KOPT-K1 (cell line): ENCODE results near the gene PPP4R4.
"Not testable (repeated sequence)": the region's sequence is repeated elsewhere in the genome, so short reads cannot be mapped to it uniquely, and the experiment has no call there.

Experiments
- H3K27ac ChIP-seq: fragments of 200-600 bp; sonication (generic); 2 replicates; pipeline ENCODE4 v1.5.1; 2016; ENCODE audit warnings: antibody characterized with exemption, mild to moderate bottlenecking, low read depth, low read length; ENCODE audit not compliant: poor library complexity, severe bottlenecking
- H3K36me3 ChIP-seq: fragments of 200-600 bp; sonication (generic); 2 replicates; pipeline ENCODE4 v1.5.1; 2017; ENCODE audit warnings: antibody characterized with exemption, mild to moderate bottlenecking, low read length, moderate library complexity; ENCODE audit not compliant: insufficient read depth
- H3K9me3 ChIP-seq: fragments of 200-600 bp; sonication (generic); 2 replicates; pipeline ENCODE4 v1.5.1; 2017; ENCODE audit warnings: antibody characterized with exemption, low read length, mild to moderate bottlenecking; ENCODE audit not compliant: insufficient read depth, poor library complexity, severe bottlenecking

Gene PPP4R4

GRCh38 chr14:94139006-94139405 is 35.1 kb upstream of the PPP4R4 start:
- H3K9me3 ChIP-seq, result peaks cover 11% of the 10 kb centered on the region
- H3K27ac ChIP-seq, result no peak overlapping the region
- H3K36me3 ChIP-seq, result no peaks in the 10 kb centered on the region

- peaks cover 11% of the 10 kb centered on the region for H3K9me3 ChIP-seq
- no peaks in the 10 kb centered on the region for H3K36me3 ChIP-seq
- no peak overlapping the region for H3K27ac ChIP-seq
Observed at GRCh38 chr14:94139421-94139820, 34.7 kb upstream of the PPP4R4 start.

- no peaks in the 10 kb centered on the region for H3K36me3 ChIP-seq
- H3K9me3 ChIP-seq, result no peaks in the 10 kb centered on the region
- H3K27ac ChIP-seq, result no peak overlapping the region
Observed at GRCh38 chr14:94142247-94142646, 31.9 kb upstream of the PPP4R4 start.

GRCh38 chr14:94142836-94143235 is 31.3 kb upstream of the PPP4R4 start:
- H3K9me3 ChIP-seq, result no peaks in the 10 kb centered on the region
- H3K27ac ChIP-seq, result no peak overlapping the region
- H3K36me3 ChIP-seq, result no peaks in the 10 kb centered on the region

GRCh38 chr14:94143239-94143638 is 30.9 kb upstream of the PPP4R4 start:
- H3K9me3 ChIP-seq, result no peaks in the 10 kb centered on the region
- H3K27ac ChIP-seq, result no peak overlapping the region
- no peaks in the 10 kb centered on the region for H3K36me3 ChIP-seq

- no peaks in the 10 kb centered on the region for H3K36me3 ChIP-seq
Observed at GRCh38 chr14:94143711-94144110, 30.4 kb upstream of the PPP4R4 start.

GRCh38 chr14:94144765-94145164 is 29.4 kb upstream of the PPP4R4 start:
- Histone ChIP-seq H3K27ac (no peak overlapping the region), H3K9me3 (no peaks in the 10 kb centered on the region)

More at GRCh38 chr14:94143711-94144110, 30.4 kb upstream of the PPP4R4 start:
- Histone ChIP-seq H3K9me3 (no peaks in the 10 kb centered on the region), H3K27ac (no peak overlapping the region)

GRCh38 chr14:94145902-94146527 is 28.1 kb upstream of the PPP4R4 start:
- Histone ChIP-seq H3K27ac (no peak overlapping the region), H3K36me3 (no peaks in the 10 kb centered on the region)

More at GRCh38 chr14:94144765-94145164, 29.4 kb upstream of the PPP4R4 start:
- H3K36me3 ChIP-seq, result no peaks in the 10 kb centered on the region

GRCh38 chr14:94152676-94153075 is 21.4 kb upstream of the PPP4R4 start:
- H3K36me3 ChIP-seq, result no peaks in the 10 kb centered on the region
- no peaks in the 10 kb centered on the region for H3K9me3 ChIP-seq
- H3K27ac ChIP-seq, result no peak overlapping the region

More at GRCh38 chr14:94145902-94146527, 28.1 kb upstream of the PPP4R4 start:
- no peaks in the 10 kb centered on the region for H3K9me3 ChIP-seq

- Histone ChIP-seq H3K9me3 (no peaks in the 10 kb centered on the region), H3K27ac (no peak overlapping the region), H3K36me3 (no peaks in the 10 kb centered on the region)
Observed at GRCh38 chr14:94153750-94154342, 20.3 kb upstream of the PPP4R4 start.

GRCh38 chr14:94156143-94156542 is 18.0 kb upstream of the PPP4R4 start:
- H3K36me3 ChIP-seq, result not testable (repeated sequence)

GRCh38 chr14:94157197-94157596 is 16.9 kb upstream of the PPP4R4 start:
- H3K9me3 ChIP-seq, result no peaks in the 10 kb centered on the region
- H3K27ac ChIP-seq, result no peak overlapping the region
- no peaks in the 10 kb centered on the region for H3K36me3 ChIP-seq

More at GRCh38 chr14:94156143-94156542, 18.0 kb upstream of the PPP4R4 start:
- not testable (repeated sequence) for H3K9me3 ChIP-seq, H3K27ac ChIP-seq

GRCh38 chr14:94158239-94158883 is 15.8 kb upstream of the PPP4R4 start:
- no peaks in the 10 kb centered on the region for H3K36me3 ChIP-seq
- H3K27ac ChIP-seq, result no peak overlapping the region
- H3K9me3 ChIP-seq, result no peaks in the 10 kb centered on the region

GRCh38 chr14:94161058-94161457 is 13.1 kb upstream of the PPP4R4 start:
- Histone ChIP-seq H3K27ac (no peak overlapping the region), H3K36me3 (no peaks in the 10 kb centered on the region), H3K9me3 (no peaks in the 10 kb centered on the region)

GRCh38 chr14:94161981-94162380 is 12.1 kb upstream of the PPP4R4 start:
- H3K36me3 ChIP-seq, result no peaks in the 10 kb centered on the region
- no peak overlapping the region for H3K27ac ChIP-seq
- H3K9me3 ChIP-seq, result no peaks in the 10 kb centered on the region

- H3K9me3 ChIP-seq, result no peaks in the 10 kb centered on the region
- no peaks in the 10 kb centered on the region for H3K36me3 ChIP-seq
- H3K27ac ChIP-seq, result no peak overlapping the region
Observed at GRCh38 chr14:94162466-94162865, 11.7 kb upstream of the PPP4R4 start.
